HG02759 (cell line): Measurements from ENCODE around the gene TMEM116.
"Not testable (repeated sequence)": the region's sequence is repeated elsewhere in the genome, so short reads cannot be mapped to it uniquely, and the experiment has no call there.

Experiments used
- ATAC-seq: cut with Tn5 transposase; IDR thresholded peaks from one replicate; pipeline ENCODE4 v1.9.1; 2021; ENCODE audit warnings: mild to moderate bottlenecking, moderate library complexity; ENCODE audit not compliant: unreplicated experiment

Gene TMEM116

GRCh38 chr12:112010415-112011344 lies 2.3 kb downstream of the TMEM116 start:
- ATAC-seq = no peak

GRCh38 chr12:112009596-112009995 lies 3.4 kb downstream of the TMEM116 start:
- not testable (repeated sequence) for ATAC-seq

DNA sequence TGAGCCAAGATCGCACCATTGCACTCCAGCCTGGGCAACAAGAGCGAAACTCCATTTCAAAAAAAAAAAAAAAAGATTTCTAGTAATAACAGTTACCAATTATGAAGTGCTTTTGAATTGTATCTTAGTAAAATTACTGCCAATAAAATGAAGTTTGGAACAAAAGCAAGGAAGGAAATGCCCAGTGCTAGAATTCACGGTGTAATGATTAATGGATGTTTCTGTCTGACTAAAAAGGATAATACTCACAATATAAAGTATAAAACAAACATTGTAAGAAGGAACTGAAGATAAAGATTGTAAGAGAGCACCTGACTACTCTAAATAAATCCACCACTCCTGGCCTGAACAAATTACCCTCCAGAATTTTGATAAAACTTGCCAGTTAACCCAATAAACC lies 4.0 kb downstream of the TMEM116 start:
- no peak for ATAC-seq

GRCh38 chr12:112007945-112008344 lies 5.0 kb downstream of the TMEM116 start:
- ATAC-seq = no peak

DNA sequence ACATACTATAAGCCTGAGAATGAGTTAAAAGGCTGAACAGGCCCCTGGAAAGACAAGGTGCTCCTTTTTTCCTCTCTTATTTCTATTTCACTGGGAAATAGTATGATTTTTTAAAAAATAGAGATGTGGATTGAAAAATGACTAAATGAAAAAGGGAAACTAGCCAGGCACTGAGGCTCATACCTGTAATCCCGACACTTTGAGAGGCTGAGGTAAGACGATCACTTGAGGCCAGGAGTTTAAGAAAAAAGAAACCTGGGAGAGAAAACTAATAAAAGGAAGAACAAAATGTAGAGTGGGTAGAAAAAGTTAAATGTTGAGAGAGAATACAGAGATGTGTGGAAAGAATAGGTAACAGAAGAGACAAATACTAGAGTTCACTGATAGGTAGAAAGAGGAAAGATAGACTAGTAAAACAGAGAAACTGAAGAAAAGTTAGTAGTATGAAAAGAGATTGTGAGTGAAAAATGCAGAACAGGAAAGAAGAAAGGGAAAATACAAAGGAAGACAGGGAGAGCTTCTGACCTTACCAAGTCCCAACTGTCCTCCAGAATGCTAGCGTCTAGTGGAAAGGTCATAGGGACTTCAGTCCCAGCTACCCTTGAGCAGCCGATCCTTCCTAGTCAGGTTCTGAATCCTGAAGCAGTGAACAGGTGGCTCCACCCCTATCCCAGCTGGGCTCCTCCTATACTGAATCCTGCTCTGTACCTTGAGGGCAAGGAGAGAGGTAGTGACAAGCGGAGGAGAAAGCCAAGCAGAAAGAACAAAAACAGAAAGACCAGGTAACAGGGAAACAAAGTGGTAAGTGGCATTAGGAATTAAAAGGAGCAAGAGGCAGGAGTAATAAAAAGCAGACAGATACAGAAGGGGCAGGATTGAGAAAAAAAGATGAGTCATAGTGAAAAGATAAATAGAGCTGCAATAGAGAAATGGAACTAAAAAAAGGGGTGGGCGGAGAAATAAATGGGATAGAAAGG lies 7.3 kb downstream of the TMEM116 start:
- no peak for ATAC-seq

DNA sequence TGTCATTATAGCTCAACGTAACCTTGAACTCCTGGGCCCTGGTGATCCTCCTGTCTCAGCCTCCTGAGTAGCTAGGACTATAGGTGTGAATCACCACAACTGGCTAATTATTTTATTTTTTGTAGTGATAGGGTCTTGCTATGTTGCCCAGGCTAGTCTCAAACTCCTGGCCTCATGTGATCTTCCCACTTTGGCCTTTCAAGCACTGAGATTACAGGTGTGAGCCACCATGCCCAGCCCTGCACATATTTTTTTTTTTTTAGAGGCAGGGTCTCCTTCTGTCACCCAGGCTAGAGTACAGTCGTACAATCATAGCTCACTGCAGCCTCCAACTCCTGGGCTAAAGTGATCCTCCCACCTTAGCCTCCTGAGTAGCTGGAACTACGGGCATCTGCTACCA lies 8.9 kb downstream of the TMEM116 start:
- ATAC-seq = no peak

GRCh38 chr12:112001576-112001975 lies 11.4 kb downstream of the TMEM116 start:
- ATAC-seq = no peak

- ATAC-seq = no peak
Observed at GRCh38 chr12:112000820-112001219, 12.1 kb downstream of the TMEM116 start.

DNA sequence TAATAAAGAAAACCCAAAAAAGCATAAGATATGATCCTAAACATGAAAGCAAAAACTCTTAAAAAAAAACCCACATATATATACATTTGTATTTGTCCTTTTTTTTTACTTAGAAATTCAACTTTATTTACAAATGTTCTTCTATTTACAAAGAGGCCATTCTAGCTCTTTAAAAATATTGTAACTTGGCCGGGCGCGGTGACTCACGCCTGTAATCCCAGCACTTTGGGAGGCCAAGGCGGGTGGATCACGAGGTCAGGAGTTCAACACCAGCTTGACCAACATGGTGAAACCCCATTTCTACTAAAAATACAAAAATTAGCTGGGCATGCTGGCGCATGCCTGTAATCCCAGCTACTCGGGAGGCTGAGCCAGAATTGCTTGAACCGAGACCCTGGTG lies 13.8 kb downstream of the TMEM116 start:
- ATAC-seq = not testable (repeated sequence)

- ATAC-seq = no peak
Observed at GRCh38 chr12:111998015-111998414, 14.9 kb downstream of the TMEM116 start.

GRCh38 chr12:111997300-111997699 lies 15.7 kb downstream of the TMEM116 start:
- no peak for ATAC-seq

DNA sequence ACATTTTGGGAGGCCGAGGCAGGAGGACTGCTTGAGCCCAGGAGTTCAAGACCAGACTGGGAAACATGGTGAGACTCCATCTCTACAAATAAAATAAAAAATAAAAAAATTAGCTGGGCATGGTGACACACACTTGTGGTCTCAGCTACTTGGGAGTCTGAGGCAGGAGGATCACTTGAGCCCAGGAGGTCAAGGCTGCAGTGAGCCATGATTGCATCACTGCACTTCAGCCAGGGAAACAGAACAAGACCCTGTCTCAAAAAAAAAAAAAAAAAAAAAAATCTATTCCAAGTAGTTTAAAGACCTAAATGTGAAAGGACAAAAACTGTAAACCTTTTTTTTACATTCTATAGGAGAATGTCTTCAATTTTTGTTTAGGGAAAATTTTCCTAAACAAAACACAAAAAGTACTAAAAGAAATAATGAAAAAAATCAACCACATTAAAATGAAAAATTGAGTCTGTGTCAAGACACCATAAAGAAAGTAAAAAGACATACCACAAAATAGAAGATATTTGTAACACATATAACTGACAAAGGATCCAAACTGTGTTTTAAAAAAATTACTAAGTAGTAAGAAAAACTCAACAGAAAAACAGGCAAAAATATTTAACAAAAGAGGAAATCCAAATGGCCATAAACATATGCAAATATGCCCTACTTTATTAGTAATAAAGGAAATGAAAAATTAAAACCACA lies 17.0 kb downstream of the TMEM116 start:
- ATAC-seq = no peak

DNA sequence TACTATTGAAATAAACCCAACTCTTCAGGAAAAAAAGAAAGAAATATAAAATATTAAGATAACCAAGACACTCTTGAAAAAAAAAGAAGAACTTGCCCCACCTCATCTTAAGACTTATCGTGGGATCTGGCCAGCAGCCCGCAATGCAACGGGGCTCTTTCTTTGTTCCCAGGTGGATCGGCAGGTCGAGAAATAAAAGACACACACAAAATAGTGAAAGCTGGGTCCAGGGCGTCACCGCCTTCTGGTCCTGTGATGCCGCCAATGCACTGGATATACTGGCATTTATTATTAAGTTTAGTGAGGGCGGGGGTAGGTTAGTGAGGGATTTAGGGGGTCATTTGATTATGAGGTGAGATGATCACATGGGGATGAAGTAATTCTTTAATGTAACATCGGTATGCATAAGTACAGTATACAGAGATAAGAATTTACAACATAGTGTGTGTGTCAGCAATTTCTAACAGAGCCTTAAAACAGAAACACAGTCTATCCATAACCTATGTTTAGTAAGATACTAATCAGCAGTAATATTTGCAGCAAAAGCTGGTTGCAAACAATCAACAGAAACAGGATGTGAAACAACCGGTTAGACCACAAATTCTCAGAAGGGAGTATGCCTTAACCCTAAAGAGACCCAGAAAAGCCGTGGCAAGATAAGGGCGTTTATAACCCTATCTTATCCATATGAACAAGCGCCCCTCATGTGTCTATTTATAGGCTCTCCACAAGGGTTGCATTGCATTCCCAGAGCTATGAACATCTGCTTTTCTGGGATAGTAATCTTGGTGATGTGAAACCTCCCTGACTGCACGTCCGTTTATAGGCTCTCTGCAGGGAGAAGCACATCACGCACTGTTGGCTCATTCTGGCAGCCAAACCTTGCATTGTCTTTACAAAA lies 18.5 kb downstream of the TMEM116 start:
- ATAC-seq = not testable (repeated sequence)

GRCh38 chr12:111993292-111994150 lies 19.4 kb downstream of the TMEM116 start:
- ATAC-seq = no peak

DNA sequence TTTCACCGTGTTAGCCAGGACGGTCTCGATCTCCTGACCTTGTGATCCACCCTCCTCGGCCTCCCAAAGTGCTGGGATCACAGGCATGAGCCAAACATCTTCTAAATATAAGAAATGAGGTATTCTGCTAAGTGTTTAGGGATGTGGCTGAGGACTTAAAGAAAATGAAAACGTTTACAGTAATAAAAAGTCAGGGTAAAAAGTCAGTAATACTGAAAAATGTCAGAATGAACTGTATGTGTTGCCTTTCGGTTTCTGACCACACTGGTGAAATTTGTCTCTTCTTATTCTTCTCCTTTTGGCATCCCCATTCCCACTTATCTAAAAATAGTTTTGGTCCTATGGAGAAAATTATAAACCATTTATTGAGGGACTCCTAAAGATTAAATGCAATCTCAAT lies 20.5 kb downstream of the TMEM116 start:
- no peak for ATAC-seq

- ATAC-seq = no peak
Observed at GRCh38 chr12:111991946-111992345, 21.0 kb downstream of the TMEM116 start.

- no peak for ATAC-seq
Observed at GRCh38 chr12:111991535-111991934, 21.4 kb downstream of the TMEM116 start.

DNA sequence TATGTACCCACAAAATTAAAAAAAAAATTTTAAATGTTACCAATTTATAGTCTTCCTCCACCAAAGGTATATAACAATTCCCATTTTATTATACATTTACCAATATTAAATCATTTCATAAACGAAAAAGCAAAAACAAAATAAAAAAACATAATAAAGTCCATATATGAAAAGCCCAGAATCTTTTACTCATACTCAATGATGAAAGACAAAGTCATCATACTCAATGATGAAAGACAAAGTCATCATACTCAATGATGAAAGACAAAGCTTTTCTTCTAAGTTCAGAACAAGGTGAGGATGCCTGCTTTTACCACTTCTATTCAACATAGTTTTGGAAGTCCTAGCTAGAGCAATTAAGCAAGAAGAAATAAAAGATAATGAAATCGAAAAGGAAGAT lies 28.1 kb downstream of the TMEM116 start:
- no peak for ATAC-seq

- no peak for ATAC-seq
Observed at GRCh38 chr12:111981987-111982386, 31.0 kb downstream of the TMEM116 start.
